Amniotic stem cell (primary cell): Measurements from ENCODE around the gene CLIC3.
A peak's percentile ranks its signal among the peaks of the same experiment; 100 is the strongest.

ENCODE experiments used
- DNase-seq: peaks from one replicate; lab custom pipeline; 2025; lab: John Stamatoyannopoulos, UW

Gene CLIC3

DNA sequence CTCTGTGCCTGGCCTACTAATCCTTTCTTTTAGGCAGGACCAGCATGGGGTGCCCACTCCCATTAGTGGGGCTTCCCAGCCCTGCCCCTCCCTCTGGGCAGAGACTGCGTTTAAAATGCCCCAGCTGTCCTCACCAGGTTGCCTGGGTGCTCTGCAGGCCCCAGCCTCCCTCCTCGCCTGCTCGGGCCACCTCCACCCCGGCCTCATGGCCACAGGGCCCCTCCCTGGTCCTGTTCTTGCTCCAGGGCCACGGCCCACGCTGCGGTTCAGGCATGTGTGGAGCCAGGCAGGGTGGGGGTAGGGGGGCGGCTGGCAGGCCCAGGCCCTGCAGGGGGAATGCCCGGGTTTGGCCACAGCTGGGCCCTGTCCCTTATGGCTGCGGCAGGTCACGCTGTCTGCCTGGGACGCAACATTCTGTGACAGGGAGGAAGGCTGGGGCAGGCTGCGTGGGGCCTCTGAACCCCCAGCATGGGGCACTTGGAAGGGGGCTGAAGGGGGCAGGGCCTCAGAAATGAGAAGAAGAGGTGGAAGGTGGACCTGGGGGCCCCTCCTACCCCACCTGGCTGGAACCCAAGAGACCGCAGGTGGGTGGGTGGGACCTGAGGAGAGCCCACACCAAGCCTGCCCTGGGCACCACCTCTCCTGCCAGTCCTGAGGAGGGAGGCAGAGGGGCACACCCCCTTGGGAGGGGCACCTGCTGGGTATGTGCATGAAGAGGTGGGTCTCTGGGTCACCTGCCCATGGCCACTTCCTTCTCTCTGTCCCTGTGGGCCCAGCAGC lies 44.6 kb downstream of the CLIC3 start, which contains the start of gene LCN12:
TSS of gene LCN12 (plus strand) at position 733 of the 780 bp plus-strand sequence. CDS start 55 bp downstream, outside the sequence.
- DNase-seq, result no peak

DNA sequence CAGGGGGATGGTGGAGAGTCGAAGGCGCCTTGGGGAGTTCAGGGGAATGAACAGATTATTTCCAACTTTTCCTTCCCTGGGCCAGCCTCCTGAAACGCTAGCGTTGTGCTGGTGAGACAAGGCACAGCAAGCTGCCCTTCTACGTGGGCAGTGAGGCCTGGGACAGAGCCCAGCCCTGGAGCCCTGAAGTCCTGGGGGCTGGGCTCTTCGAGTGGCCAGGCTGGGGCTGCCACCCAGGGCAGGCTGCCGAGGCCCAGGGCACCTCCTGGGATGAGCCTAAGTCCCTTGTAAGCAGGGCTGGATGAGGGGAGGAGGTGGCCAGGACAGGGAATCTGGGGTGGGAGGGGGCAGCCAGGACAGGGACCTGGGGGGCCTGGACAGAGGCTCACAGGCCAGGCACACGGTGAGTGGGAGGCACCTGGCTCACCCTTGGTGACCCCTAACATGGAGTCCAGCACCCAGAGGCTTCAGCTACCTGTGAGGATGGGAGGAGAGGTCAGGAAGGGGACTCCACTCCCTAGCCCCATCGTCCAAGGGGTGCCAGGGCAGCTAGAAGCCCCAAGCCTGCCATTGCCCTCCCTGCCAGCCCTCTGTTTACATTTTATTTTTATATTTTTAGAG lies 45.6 kb downstream of the CLIC3 start:
- no peak for DNase-seq

DNA sequence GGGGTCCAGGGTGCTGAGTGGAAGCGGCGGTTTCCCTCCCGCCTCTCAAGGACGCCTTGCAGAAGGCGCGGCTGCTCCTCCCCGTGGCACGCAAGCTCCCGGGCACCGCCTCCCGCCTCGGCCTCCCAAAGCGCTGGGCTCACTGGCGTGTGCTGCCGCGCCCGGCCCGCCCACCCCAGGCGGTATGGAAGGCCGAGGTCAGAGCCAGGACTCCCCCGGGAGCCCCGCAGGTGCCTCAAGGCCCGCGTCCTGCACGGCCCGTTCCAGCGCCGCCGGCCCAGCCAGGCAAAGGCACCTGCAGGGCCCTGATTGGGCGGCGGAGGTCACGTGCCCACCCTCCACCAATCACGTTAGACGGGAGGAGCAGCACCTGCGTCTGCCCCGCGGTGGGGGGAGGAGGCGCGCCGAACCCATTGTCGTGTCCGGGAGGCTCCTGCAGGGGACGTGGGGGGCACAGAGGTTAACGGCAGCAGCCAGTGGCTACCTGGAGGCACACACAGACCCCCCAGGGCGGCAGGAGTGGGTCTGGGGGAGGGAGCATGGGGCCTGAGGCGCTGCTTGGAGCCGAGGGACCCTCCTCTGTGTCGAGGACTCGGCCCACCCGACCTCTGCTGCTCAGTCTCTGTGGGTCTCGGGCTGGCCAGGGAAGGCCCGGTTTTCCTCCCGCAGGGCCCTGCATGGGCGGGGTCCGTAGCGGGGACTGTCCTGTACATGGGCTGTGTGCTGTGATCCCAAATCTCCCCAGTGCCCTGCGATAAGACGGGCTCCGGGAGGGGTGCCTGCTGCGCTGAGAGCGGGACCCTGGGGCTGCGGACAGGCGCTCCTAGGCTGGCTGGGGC lies 46.3 kb downstream of the CLIC3 start:
- DNase-seq, result peak; percentile 57

DNA sequence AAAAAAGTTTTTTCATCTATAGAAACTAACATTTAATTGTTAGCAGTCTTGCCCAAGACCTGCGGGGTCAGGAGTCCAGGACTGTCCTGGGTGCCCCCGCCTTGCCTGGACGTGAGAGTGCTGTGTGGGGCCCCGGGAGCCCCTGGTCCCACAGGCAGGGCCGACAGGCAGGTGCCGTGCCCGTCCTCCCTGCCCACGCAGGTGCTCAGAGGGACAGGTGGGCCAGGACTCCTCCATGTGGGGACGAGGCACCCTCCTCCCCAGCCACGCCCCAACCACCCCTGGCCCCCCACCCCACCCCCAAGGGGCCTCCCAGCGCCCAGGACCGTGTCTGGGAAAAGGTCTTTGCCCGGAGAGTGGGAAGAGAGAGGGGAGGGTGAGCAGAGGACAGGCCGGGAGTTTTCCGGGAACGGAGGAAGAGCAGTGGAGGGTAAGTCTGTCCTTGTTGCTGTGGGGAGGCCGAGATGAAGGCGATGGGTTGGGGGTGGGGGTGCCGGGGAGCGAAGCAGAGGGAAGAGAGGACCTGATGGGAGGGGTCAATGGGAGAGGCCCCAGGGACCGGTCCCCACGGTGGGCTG lies 47.0 kb downstream of the CLIC3 start:
- no peak for DNase-seq

DNA sequence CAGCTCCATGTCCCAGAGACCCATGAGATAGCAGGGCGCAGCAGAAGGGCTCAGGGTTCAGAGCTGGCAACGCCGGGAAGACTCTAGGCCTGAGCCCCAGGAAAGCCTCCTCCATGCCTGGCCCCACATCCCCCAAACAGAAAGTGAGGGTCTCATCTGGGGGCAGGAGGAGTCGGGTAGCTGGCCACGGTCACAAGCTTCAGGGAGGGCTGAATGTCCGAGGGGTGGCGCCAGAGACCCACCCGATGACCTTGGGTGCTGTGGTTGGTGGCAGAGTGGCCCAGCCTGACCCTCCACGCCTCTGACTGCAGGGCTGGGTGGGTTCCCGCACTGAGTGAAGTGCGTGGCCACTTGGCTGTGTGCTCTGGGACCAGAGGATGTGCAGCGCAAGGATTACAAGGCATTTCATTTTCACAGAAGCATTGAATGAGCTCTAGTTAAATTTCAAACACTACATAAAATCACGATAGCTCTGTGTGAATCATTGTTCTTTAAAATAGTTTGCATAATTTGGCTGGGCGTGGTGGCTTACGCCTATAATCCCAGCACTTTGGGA lies 48.3 kb downstream of the CLIC3 start:
- DNase-seq, result no peak

DNA sequence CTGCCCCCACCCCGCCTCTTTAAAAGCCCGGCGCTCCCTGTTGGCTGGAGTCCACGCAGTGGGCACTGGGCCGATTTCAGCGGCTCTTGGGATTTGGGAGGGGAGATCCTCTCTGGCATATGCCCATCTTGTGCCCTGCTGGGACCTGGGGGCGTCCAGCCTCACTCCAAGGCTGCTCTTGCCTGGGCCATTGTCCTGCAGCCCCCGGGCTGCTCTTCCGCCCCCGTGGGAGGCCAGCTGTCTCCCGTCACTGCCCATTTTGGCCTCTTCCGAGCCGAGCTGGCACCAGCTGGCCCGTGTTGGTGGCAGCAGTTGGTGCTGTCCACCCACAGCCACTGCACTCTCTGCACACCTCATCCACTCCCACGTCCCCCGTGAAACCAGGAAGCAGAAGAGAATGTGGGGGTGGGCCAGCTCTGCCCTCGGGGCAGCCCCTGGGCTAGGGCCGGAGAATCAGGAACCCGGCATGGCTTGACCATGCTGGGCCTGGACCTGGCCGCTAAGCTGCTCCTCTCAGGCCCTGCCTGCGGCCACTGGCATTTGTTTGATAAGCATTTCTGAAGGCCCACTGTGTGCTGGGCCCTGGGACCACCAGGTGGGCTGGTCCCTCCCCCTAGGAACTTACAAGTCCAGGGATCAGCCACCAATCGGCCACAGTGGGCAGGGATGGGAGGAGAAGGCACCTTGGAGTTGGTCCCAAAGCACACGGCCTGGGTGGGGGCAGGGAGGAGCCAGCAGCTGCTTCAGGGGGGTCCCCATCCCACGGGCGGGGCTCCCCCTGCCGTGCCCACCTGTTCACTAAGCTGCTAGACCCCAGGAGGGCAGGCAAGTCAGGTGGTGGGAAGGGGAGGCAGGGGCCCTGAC lies 49.1 kb downstream of the CLIC3 start:
- no peak for DNase-seq

DNA sequence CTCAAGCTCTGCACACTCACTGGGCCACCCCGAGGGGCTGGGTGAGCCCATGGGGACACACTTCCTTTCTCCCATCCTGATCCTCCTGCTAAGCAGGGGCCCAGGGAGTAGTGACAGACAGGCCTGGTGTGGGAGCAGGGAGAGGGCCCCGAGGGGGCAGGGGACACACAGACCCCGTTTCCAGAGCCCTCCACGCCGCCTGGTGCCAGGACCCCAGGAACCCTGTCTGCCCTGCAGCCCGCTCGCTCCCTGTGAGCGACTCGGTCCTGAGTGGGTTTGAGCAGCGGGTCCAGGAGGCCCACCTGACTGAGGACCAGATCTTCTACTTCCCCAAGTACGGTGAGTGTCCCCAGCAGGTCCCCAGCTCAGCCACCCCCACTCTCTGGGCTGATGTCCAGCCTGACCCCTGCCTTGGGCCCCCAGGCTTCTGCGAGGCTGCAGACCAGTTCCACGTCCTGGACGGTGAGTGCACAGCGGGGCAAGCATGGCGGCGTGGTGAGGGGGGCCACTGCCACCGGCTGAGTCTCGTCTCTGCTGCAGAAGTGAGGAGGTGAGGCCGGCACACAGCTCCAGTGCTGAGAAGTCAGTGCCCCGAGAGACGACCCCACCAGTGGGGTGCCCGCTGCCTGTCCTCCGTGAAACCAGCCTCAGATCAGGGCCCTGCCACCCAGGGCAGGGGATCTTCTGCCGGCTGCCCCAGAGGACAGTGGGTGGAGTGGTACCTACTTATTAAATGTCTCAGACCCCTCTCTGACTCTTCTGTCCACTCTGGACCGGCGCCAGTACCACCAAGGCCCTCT lies 49.9 kb downstream of the CLIC3 start:
- no peak for DNase-seq

DNA sequence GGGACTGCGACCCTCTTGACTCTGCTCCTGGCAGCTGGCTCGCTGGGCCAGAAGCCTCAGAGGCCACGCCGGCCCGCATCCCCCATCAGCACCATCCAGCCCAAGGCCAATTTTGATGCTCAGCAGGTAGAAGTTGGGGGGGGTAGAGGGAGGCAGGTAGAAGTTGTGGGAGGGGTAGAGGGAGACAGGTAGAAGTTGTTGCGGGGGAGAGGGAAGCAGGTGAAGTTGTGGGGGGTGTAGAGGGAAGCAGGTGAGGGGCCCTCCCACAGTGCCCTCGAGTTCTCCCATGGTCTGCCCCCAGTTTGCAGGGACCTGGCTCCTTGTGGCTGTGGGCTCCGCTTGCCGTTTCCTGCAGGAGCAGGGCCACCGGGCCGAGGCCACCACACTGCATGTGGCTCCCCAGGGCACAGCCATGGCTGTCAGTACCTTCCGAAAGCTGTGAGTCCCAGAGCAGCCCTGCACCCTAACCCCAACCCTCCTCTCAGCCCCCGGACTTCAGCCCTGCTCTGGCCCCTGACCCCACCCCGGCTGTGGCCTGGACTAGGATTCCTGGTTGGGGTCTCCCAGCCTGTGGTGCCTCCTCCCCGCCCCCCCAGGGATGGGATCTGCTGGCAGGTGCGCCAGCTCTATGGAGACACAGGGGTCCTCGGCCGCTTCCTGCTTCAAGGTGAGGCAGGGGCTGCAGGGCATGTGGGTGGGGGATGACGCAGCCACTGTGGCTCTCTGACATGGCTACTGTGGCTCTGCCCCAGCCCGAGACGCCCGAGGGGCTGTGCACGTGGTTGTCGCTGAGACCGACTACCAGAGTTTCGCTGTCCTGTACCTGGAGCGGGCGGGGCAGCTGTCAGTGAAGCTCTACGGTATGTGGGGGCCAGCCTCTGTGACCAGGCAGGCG lies 50.8 kb downstream of the CLIC3 start:
- DNase-seq, result no peak
